HAP-1 (cell line): ENCODE data around the gene ANKH.

Experiments
- DNase-seq, 2 experiments: peaks; one replicate each; pipeline ENCODE4 v3.0.0-alpha.2; 2016 to 2020; ENCODE audit warnings: low spot score in 2 of 2
- H3K27me3 ChIP-seq: fragments of 250-450 bp; sonication (Bioruptor Pico); 2 replicates; pipeline ENCODE4 v1.5.1; 2020; ENCODE audit warnings: low read depth, mild to moderate bottlenecking, moderate library complexity
- H3K36me3 ChIP-seq: fragments of 250-450 bp; sonication (Bioruptor Pico); replicated peaks from 2 replicates; pipeline ENCODE4 v1.5.1; 2020; ENCODE audit warnings: mild to moderate bottlenecking
- H3K4me1 ChIP-seq: fragments of 250-450 bp; sonication (Bioruptor Pico); 2 replicates; pipeline ENCODE4 v1.5.1; 2020; ENCODE audit warnings: mild to moderate bottlenecking
- H3K4me3 ChIP-seq: fragments of 250-450 bp; sonication (Bioruptor Pico); 2 replicates; pipeline ENCODE4 v1.5.1; 2020; ENCODE audit warnings: mild to moderate bottlenecking, moderate library complexity
- H3K9me3 ChIP-seq: fragments of 250-450 bp; sonication (Bioruptor Pico); 2 replicates; pipeline ENCODE4 v1.5.1; 2020; ENCODE audit warnings: mild to moderate bottlenecking, moderate library complexity
- in situ Hi-C: fragments of 300-500 bp; cut with MboI; formaldehyde crosslinking; loops from 3 replicates; pipeline ENCODE4 v1.14.3; 2020; ENCODE audit warnings: low sequenced_read_pairs, inconsistent platforms, mixed read lengths

Gene ANKH

DNA sequence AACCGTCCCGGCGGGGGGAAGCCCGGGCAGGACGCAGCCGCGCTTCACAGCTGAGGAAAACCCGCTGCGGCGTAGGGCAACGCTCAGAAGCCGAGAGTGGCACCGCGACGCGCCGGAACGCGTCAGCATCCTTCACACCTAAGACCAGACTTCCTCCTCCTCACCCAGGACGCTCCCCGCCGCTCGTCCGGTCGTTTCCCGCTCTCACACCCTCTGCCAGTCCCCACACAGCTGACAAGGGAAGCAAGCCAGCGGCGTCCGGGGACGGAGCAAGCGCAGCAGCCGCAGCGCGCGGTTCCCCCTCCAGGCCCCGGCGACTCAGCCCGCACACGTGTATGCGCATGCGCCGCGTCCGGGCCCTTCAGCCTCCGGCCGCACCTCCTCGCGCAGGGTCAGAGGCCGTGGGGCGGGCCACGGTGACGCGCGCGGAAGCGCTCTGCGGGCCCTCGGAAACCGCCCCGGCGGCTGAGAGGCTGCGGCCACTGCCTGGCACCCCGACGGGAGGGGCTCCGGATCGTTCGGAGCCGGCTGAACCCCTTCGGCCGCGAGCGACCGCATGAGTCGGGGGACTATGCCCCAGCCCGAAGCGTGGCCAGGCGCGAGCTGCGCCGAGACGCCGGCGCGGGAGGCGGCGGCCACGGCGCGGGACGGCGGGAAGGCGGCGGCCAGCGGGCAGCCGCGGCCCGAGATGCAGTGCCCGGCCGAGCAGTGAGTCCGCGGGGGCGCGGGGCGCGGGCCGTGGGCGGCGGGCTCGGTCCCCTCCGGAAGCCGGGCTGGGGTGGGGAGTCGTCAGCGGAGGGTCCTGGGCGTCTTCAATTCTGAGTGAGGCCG, 207.1 kb downstream of the ANKH start, which contains the start of gene OTULIN:
OTULIN (plus strand) TSS at position 449 of the 831 bp plus-strand sequence; CDS start at position 557, 108 bp downstream.
- in situ Hi-C loops, result no loop called here
- H3K4me3 ChIP-seq, result peak within 1 kb of the TSS; percentile 56
- no peaks in the 10 kb centered on the region for H3K36me3 ChIP-seq
- peak; percentile 80 to 85 for DNase-seq
- no peaks in the 10 kb centered on the region for H3K27me3 ChIP-seq
- H3K9me3 ChIP-seq, result no peaks in the 10 kb centered on the region
- peaks cover 16% of the 10 kb centered on the region for H3K4me1 ChIP-seq

GRCh38 chr5:14663734-14664269, 207.8 kb downstream of the ANKH start:
- peak in 1 of 2 experiments; percentile 21 for DNase-seq
- in situ Hi-C loops, result no loop called here
- Histone ChIP-seq H3K4me3 (peak overlapping the region; percentile 56), H3K27me3 (no peaks in the 10 kb centered on the region), H3K36me3 (no peaks in the 10 kb centered on the region), H3K9me3 (no peaks in the 10 kb centered on the region), H3K4me1 (peaks cover 16% of the 10 kb centered on the region)

DNA sequence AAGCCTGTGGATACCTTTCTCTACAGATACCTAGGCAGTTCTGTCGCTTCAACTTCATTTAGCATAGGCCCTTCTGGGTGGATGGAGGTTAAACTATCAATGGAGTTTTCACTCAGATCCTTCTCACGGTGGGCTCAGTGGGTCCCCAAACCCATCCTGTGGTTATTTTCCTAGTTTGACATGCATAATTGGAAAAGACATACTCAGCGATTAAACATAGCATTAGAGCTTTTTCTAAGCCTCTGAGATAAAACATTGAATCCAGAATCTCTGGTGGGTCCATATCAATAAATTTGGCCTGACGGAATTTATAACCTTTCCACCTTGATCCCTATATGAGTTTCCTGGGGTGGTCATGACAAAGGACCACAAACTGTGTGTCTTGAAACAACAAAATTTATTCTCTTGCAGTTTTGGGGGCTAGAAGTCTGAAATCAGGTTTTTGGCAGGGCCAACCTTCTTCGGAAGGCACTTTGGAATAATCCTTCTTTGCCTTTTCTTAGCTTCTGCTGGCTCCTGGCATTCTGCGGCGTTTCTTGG, 208.8 kb downstream of the ANKH start:
- in situ Hi-C loops, result no loop called here
- Histone ChIP-seq H3K4me3 (no peak overlapping the region), H3K36me3 (no peaks in the 10 kb centered on the region), H3K4me1 (peaks cover 16% of the 10 kb centered on the region), H3K27me3 (no peaks in the 10 kb centered on the region), H3K9me3 (no peaks in the 10 kb centered on the region)
- no peak for DNase-seq

GRCh38 chr5:14660833-14661232, 210.7 kb downstream of the ANKH start:
- in situ Hi-C loops, result no loop called here
- Histone ChIP-seq H3K9me3 (no peaks in the 10 kb centered on the region), H3K36me3 (no peaks in the 10 kb centered on the region), H3K4me3 (no peak overlapping the region), H3K27me3 (no peaks in the 10 kb centered on the region), H3K4me1 (peaks cover 12% of the 10 kb centered on the region)
- no peak for DNase-seq

- H3K9me3 ChIP-seq, result no peaks in the 10 kb centered on the region
- in situ Hi-C loops, result no loop called here
- DNase-seq, result no peak
- H3K4me3 ChIP-seq, result no peak overlapping the region
- no peaks in the 10 kb centered on the region for H3K36me3 ChIP-seq
- no peaks in the 10 kb centered on the region for H3K27me3 ChIP-seq
- H3K4me1 ChIP-seq, result peaks cover 7% of the 10 kb centered on the region
Measured at GRCh38 chr5:14659821-14660607, 211.6 kb downstream of the ANKH start.

GRCh38 chr5:14656898-14657297, 214.7 kb downstream of the ANKH start:
- no peaks in the 10 kb centered on the region for H3K9me3 ChIP-seq
- in situ Hi-C loops, result no loop called here
- no peak overlapping the region for H3K4me3 ChIP-seq
- peaks cover 5% of the 10 kb centered on the region; the same call in 1 of the 2 replicates for H3K27me3 ChIP-seq
- no peaks in the 10 kb centered on the region for H3K4me1 ChIP-seq
- no peak for DNase-seq
- no peaks in the 10 kb centered on the region for H3K36me3 ChIP-seq

GRCh38 chr5:14655146-14655741, 216.3 kb downstream of the ANKH start:
- Histone ChIP-seq H3K9me3 (no peaks in the 10 kb centered on the region), H3K36me3 (no peaks in the 10 kb centered on the region), H3K4me1 (no peaks in the 10 kb centered on the region), H3K27me3 (peaks cover 12% of the 10 kb centered on the region), H3K4me3 (no peak overlapping the region)
- DNase-seq, result no peak
- in situ Hi-C loops, result no loop called here
